H1 (cell line): ENCODE results near the gene TMEM14B. TPM values are rescaled to one million over a fixed set of nuclear protein-coding genes. Genes with fewer than 3 reads are reported as not detected.

ENCODE experiments used
- CTCF ChIA-PET: fragments of 300-600 bp; sonication (Branson Sonifier 250); formaldehyde crosslinking; loops from one replicate; lab custom pipeline; 2021; ENCODE audit not compliant: partially characterized antibody; lab: Charles Lee
- POLR2A ChIA-PET: fragments of 300-600 bp; sonication (Branson Sonifier 250); formaldehyde crosslinking; loops from one replicate; lab custom pipeline; 2021; ENCODE audit warnings: inconsistent platforms; ENCODE audit not compliant: partially characterized antibody; lab: Charles Lee
- DNase-seq, 2 experiments: peaks; one replicate each; pipeline versions ENCODE4 v3.0.0 to v3.0.0-alpha.2; 2010 to 2022; ENCODE audit warnings: low spot score in 2 of 2, low read depth in 1 of 2, mixed read lengths in 1 of 2
- FAIRE-seq: peaks from 2 replicates; lab custom pipeline; 2011; peaks lifted over from hg19 to GRCh38; lab: Jason Lieb, UNC
- H2AFZ ChIP-seq: 2 replicates; pipeline ENCODE4 v1.8.1; 2012; ENCODE audit warnings: low read length, inconsistent platforms
- H2AK5ac ChIP-seq: 2 replicates; pipeline ENCODE4 v1.6.1; 2013; ENCODE audit warnings: low read depth, low read length
- H2BK120ac ChIP-seq: replicated peaks from 2 replicates; pipeline ENCODE3; 2013; ENCODE audit warnings: low read depth, low read length, inconsistent platforms
- H2BK12ac ChIP-seq: 2 replicates; pipeline ENCODE4 v1.6.1; 2013; ENCODE audit warnings: low read depth, low read length
- H2BK15ac ChIP-seq: 2 replicates; pipeline ENCODE4 v1.6.1; 2013; ENCODE audit warnings: low read length
- H2BK20ac ChIP-seq: 2 replicates; pipeline ENCODE4 v1.6.1; 2013; ENCODE audit warnings: low read length
- H2BK5ac ChIP-seq: 2 replicates; pipeline ENCODE4 v1.6.1; 2013; ENCODE audit warnings: low read depth, low read length
- H3K14ac ChIP-seq: 2 replicates; pipeline ENCODE4 v1.6.1; 2013; ENCODE audit warnings: inconsistent platforms; ENCODE audit not compliant: insufficient read length
- H3K18ac ChIP-seq: 2 replicates; pipeline ENCODE4 v1.6.1; 2013; ENCODE audit warnings: low read length; ENCODE audit errors: extremely low read depth
- H3K23ac ChIP-seq: 2 replicates; pipeline ENCODE4 v1.6.1; 2013; ENCODE audit warnings: inconsistent platforms; ENCODE audit not compliant: insufficient read length
- H3K23me2 ChIP-seq: 2 replicates; pipeline ENCODE4 v1.6.1; 2013; ENCODE audit warnings: low read depth, low read length
- H3K27ac ChIP-seq: 2 replicates; pipeline ENCODE4 v1.6.1; 2011; ENCODE audit warnings: low read depth, low read length, inconsistent platforms
- H3K27me3 ChIP-seq, 4 experiments: replicated peaks in 1 of 4; 1 replicate in 1 of 4; 2 replicates in 3 of 4; pipeline versions ENCODE4 v1.6.1 to v1.8.1; 2011 to 2013; ENCODE audit warnings: low read length in 3 of 4, mild to moderate bottlenecking in 3 of 4, inconsistent platforms in 2 of 4, mixed read lengths in 2 of 4, moderate library complexity in 1 of 4; ENCODE audit not compliant: control insufficient read depth in 3 of 4, insufficient read depth in 3 of 4; ENCODE audit errors: extremely low read depth in 1 of 4
- H3K36me3 ChIP-seq, 4 experiments: 2 replicates each; pipeline versions ENCODE4 v1.6.1 to v1.8.1; 2011 to 2013; ENCODE audit warnings: mild to moderate bottlenecking in 4 of 4, low read length in 3 of 4, moderate library complexity in 2 of 4, control low read depth in 1 of 4, inconsistent platforms in 1 of 4; ENCODE audit not compliant: insufficient read depth in 4 of 4, control insufficient read depth in 2 of 4
- H3K4ac ChIP-seq: replicated peaks from 2 replicates; pipeline ENCODE3; 2013; ENCODE audit warnings: low read length, low read depth, mixed read lengths, inconsistent platforms; ENCODE audit not compliant: insufficient read length
- H3K4me1 ChIP-seq, 4 experiments: replicated peaks in 1 of 4; 1 replicate in 1 of 4; 2 replicates in 3 of 4; pipeline versions ENCODE4 v1.6.1 to v1.8.1; 2011 to 2013; ENCODE audit warnings: low read length in 3 of 4, inconsistent platforms in 2 of 4, mixed read lengths in 1 of 4; ENCODE audit not compliant: insufficient read depth in 4 of 4, control insufficient read depth in 3 of 4
- H3K4me2 ChIP-seq, 2 experiments: 2 replicates each; pipeline versions ENCODE4 v1.6.1 to v1.8.1; 2011 to 2013; ENCODE audit warnings: low read depth in 2 of 2, low read length in 2 of 2, control low read depth in 1 of 2, inconsistent platforms in 1 of 2, mild to moderate bottlenecking in 1 of 2; ENCODE audit not compliant: insufficient read depth in 1 of 2
- H3K4me3 ChIP-seq, 4 experiments: fragments of 200-600, 300-600 bp in 1 of 4; sonication (generic), shearing (Covaris generic), sonication (Bioruptor Twin) in 1 of 4; 2 replicates each; pipeline versions ENCODE4 v1.5.1 to v1.8.1; 2011 to 2016; ENCODE audit warnings: low read length in 4 of 4, low read depth in 3 of 4, control low read depth in 2 of 4, inconsistent platforms in 2 of 4, mild to moderate bottlenecking in 2 of 4, mixed read lengths in 1 of 4, moderate library complexity in 1 of 4; ENCODE audit not compliant: insufficient read depth in 2 of 4; ENCODE audit errors: extremely low read depth in 1 of 4
- H3K56ac ChIP-seq: replicated peaks from 2 replicates; pipeline ENCODE3; 2013; ENCODE audit warnings: low read depth, mild to moderate bottlenecking, mixed read lengths, low read length, inconsistent platforms; ENCODE audit not compliant: insufficient read length
- H3K79me1 ChIP-seq: 2 replicates; pipeline ENCODE4 v1.6.1; 2013; ENCODE audit warnings: low read depth, low read length, control low read depth
- H3K79me2 ChIP-seq, 2 experiments: 2 replicates each; pipeline versions ENCODE4 v1.6.1 to v1.8.1; 2012 to 2013; ENCODE audit warnings: low read length in 2 of 2, mild to moderate bottlenecking in 2 of 2, inconsistent platforms in 1 of 2; ENCODE audit not compliant: insufficient read depth in 2 of 2, control insufficient read depth in 1 of 2
- H3K9ac ChIP-seq, 4 experiments: replicated peaks in 1 of 4; 1 replicate in 1 of 4; 2 replicates in 3 of 4; pipeline versions ENCODE4 v1.6.1 to v1.8.1; 2011 to 2013; ENCODE audit warnings: low read depth in 3 of 4, low read length in 3 of 4, control low read depth in 2 of 4, mild to moderate bottlenecking in 2 of 4, moderate library complexity in 2 of 4, inconsistent platforms in 1 of 4; ENCODE audit errors: extremely low read depth in 1 of 4
- H3K9me3 ChIP-seq, 2 experiments: 2 replicates each; pipeline versions ENCODE4 v1.6.1 to v1.8.1; 2012 to 2013; ENCODE audit warnings: mild to moderate bottlenecking in 2 of 2, moderate library complexity in 2 of 2, control low read depth in 1 of 2, inconsistent platforms in 1 of 2, low read depth in 1 of 2, low read length in 1 of 2, mixed read lengths in 1 of 2; ENCODE audit not compliant: insufficient read depth in 2 of 2
- H4K20me1 ChIP-seq, 2 experiments: replicated peaks in 1 of 2; 2 replicates each; pipeline versions ENCODE3 to v1.8.1; 2011 to 2013; ENCODE audit warnings: inconsistent platforms in 2 of 2, low read length in 2 of 2, mild to moderate bottlenecking in 1 of 2; ENCODE audit not compliant: insufficient read depth in 2 of 2, control insufficient read depth in 1 of 2
- H4K5ac ChIP-seq: 2 replicates; pipeline ENCODE4 v1.6.1; 2013; ENCODE audit warnings: low read length, low read depth, mixed read lengths, inconsistent platforms; ENCODE audit not compliant: insufficient read length
- H4K8ac ChIP-seq: 2 replicates; pipeline ENCODE4 v1.8.0; 2013; ENCODE audit warnings: mild to moderate bottlenecking, moderate library complexity, low read length, inconsistent platforms; ENCODE audit not compliant: insufficient read depth; ENCODE audit errors: extremely low read depth
- H4K91ac ChIP-seq: replicated peaks from 2 replicates; pipeline ENCODE3; 2013; ENCODE audit warnings: low read length, mixed read lengths, inconsistent platforms; ENCODE audit not compliant: insufficient read length
- ASH2L ChIP-seq: fragments of 200-600, 300-600 bp; sonication (generic); IDR thresholded peaks from one replicate; pipeline ENCODE4 v1.7.1; 2017; ENCODE audit warnings: low read length
- ATF2 ChIP-seq: IDR thresholded peaks from 2 replicates; pipeline ENCODE4 v1.6.1; 2012; ENCODE audit warnings: low read length, inconsistent platforms
- CBX5 ChIP-seq: fragments of 300-800, 300-1000 bp; sonication (generic); IDR thresholded peaks from 2 replicates; pipeline ENCODE4 v1.7.1; 2016; ENCODE audit warnings: antibody characterized with exemption, low read length, low read depth
- CHD1 ChIP-seq: IDR thresholded peaks from 2 replicates; pipeline ENCODE4 v1.6.1; 2012; ENCODE audit warnings: low read depth, low read length, improper control_type of control experiment
- HDAC6 ChIP-seq: IDR thresholded peaks from one replicate; pipeline ENCODE4 v1.7.1; 2012; ENCODE audit warnings: low read depth, mild to moderate bottlenecking, inconsistent platforms, low read length, moderate library complexity
- JUN ChIP-seq: IDR thresholded peaks from 2 replicates; pipeline ENCODE4 v1.6.1; 2011; ENCODE audit warnings: low read depth, mild to moderate bottlenecking, improper control_type of control experiment, low read length
- POLR2A ChIP-seq, 2 experiments: IDR thresholded peaks; 1 replicate in 1 of 2; 2 replicates in 1 of 2; pipeline ENCODE4 v1.6.1; 2011; ENCODE audit warnings: low read depth in 2 of 2, low read length in 2 of 2, mild to moderate bottlenecking in 2 of 2; ENCODE audit errors: control extremely low read depth in 1 of 2
- SIRT6 ChIP-seq: IDR thresholded peaks from one replicate; pipeline ENCODE4 v1.7.1; 2012; ENCODE audit warnings: low read length, inconsistent platforms
- SIX5 ChIP-seq: IDR thresholded peaks from 2 replicates; pipeline ENCODE4 v1.6.1; 2011; ENCODE audit warnings: mild to moderate bottlenecking, low read depth, low read length
- SP2 ChIP-seq: IDR thresholded peaks from 2 replicates; pipeline ENCODE4 v1.6.1; 2012; ENCODE audit warnings: mild to moderate bottlenecking, low read length, inconsistent platforms
- TAF7 ChIP-seq: optimal IDR thresholded peaks from 2 replicates; pipeline ENCODE3; 2011; ENCODE audit warnings: low read depth, mild to moderate bottlenecking, inconsistent platforms, low read length, moderate library complexity, borderline replicate concordance
- TBP ChIP-seq: IDR thresholded peaks from 2 replicates; pipeline ENCODE4 v1.6.1; 2011; ENCODE audit warnings: low read depth, low read length, improper control_type of control experiment
- TEAD4 ChIP-seq: IDR thresholded peaks from 2 replicates; pipeline ENCODE4 v1.6.1; 2012; ENCODE audit warnings: low read depth, low read length, inconsistent platforms, mixed read lengths
- WGBS, 2 experiments: shearing (Covaris generic) in 1 of 2; methylation state at CpG; one replicate each; pipeline versions ENCODE4 v1.1.6 to v1.1.7; 2013 to 2015; ENCODE audit warnings: low lambda C conversion rate in 2 of 2, mixed read lengths in 2 of 2, inconsistent platforms in 1 of 2, low coverage in 1 of 2, missing lambda C conversion rate in 1 of 2; ENCODE audit not compliant: insufficient replicate concordance in 2 of 2, insufficient coverage in 1 of 2, insufficient read length in 1 of 2; ENCODE audit errors: extremely low coverage in 1 of 2, missing lambda C conversion rate in 1 of 2; 5-methylcytosine and 5-hydroxymethylcytosine counted together
- polyA plus RNA-seq, 7 experiments: library from polyadenylated mRNA; depleted of rRNA in 3 of 7; stranded (reverse) in 5 of 7; unstranded in 2 of 7; fragments of >200 nt in 5 of 7; fragments of 200-250 nt in 2 of 7; gene quantifications; 1 replicate in 5 of 7; 2 replicates in 1 of 7; 4 replicates in 1 of 7; pipeline versions ENCODE4 v1.2.1 to v1.2.3, GENCODE V29; 2011 to 2013; ENCODE audit warnings: missing spikeins in 2 of 7, mixed read lengths in 2 of 7
- total RNA-seq: library from RNA; stranded (reverse); fragmentation: NEBNext Ultra II Directional; extraction: Animal tissue kit (Norgen Biotek cat#: 25700); gene quantifications from 2 replicates; pipeline ENCODE4 v1.2.1, GENCODE V29; 2021

TMEM14B gene
- total and polyA plus RNA-seq, 2 of the 8 experiments (the other 6 are each of a cell fraction or from before 2014, with no cell fraction given): 84.6 to 109 TPM

- H4K91ac ChIP-seq: no peak overlapping the region
- no peak overlapping the region for H4K5ac ChIP-seq
- no peak overlapping the region for H3K23ac ChIP-seq
- H2BK20ac ChIP-seq: no peak overlapping the region
- H3K14ac ChIP-seq: no peak overlapping the region
- WGBS, 2 experiments: 92% methylated on average over 6 of the region's 6 CpGs; no CpG with 5 or more reads in 1 of the 2 experiments
- H3K4ac ChIP-seq: peak overlapping the region; percentile 7
- peaks cover 0 to 15% of the 10 kb centered on the region in 2 experiments; a peak in 2 of 4 replicates for H3K79me2 ChIP-seq
- no peaks in the 10 kb centered on the region; a peak in 1 of 7 replicates for H3K4me1 ChIP-seq
- H3K4me2 ChIP-seq: no peak overlapping the region
- peaks cover 3 to 7% of the 10 kb centered on the region in 2 experiments for H4K20me1 ChIP-seq
- POLR2A ChIA-PET: interaction anchor here (1.5 to 4.4 kb wide), 2 partner anchors 12 to 101 kb away, joined by 4 to 32 read pairs; partner anchors contain the start of gene TMEM14B
- H3K9me3 ChIP-seq: no peaks in the 10 kb centered on the region
- H3K79me1 ChIP-seq: peaks cover 3% of the 10 kb centered on the region; the same call in 1 of the 2 replicates
- FAIRE-seq (no peak), DNase-seq (no peak)
- H3K23me2 ChIP-seq: no peaks in the 10 kb centered on the region
- no peak overlapping the region for H2AFZ ChIP-seq
- H3K27ac ChIP-seq: no peak overlapping the region
- H2AK5ac ChIP-seq: no peak overlapping the region
- no peak overlapping the region for H3K56ac ChIP-seq
- peaks cover 2 to 27% (median 16%) of the 10 kb centered on the region in 4 experiments; a peak in 5 of 8 replicates for H3K36me3 ChIP-seq
- no peaks in the 10 kb centered on the region for H3K27me3 ChIP-seq
- H4K8ac ChIP-seq: no peak overlapping the region; the same call in 1 of the 2 replicates
- no peak overlapping the region for H2BK5ac ChIP-seq
- H2BK12ac ChIP-seq: no peak overlapping the region
- H3K18ac ChIP-seq: no peak overlapping the region
- H3K9ac ChIP-seq: no peak overlapping the region
- H2BK120ac ChIP-seq: no peak overlapping the region
- CTCF ChIA-PET: interaction anchor here (0.6 to 5.1 kb wide), 19 partner anchors 10 to 305 kb away, joined by 3 to 32 read pairs (median 4); partner anchors contain the start of gene TMEM14B
- no peak overlapping the region for H3K4me3 ChIP-seq
- H2BK15ac ChIP-seq: no peak overlapping the region
- TF ChIP-seq CHD1 (no peak), TEAD4 (no peak), SIX5 (no peak), POLR2A (IDR thresholded peaks at IDR 0.05; ENCODE audit: control extremely low read depth in 1 of 2, low read depth in 2 of 2, low read length in 2 of 2) (no peak), TAF7 (no peak), ASH2L (no peak), ATF2 (no peak), SP2 (no peak), TBP (no peak), HDAC6 (no peak), JUN (no peak), CBX5 (no peak), SIRT6 (no peak)
Observed at GRCh38 chr6:10759884-10760329, 12.3 kb downstream of the TMEM14B start.
